HepG2 (cell line): Measurements from ENCODE around the gene LRRC4C. TPM values are rescaled to one million over a fixed set of nuclear protein-coding genes. Genes with fewer than 3 reads are reported as not detected.

Experiments
- ATAC-seq: fragments of 200-7000 bp; cut with Tn5 transposase; 3 replicates; pipeline ENCODE4 v1.9.1; 2020; ENCODE audit warnings: mild to moderate bottlenecking, moderate library complexity
- BruUV-seq: library from RNA; stranded (reverse); fragments of 400-500 nt; replicated peaks from 2 replicates; lab custom pipeline; 2021; lab: Mats Ljungman, UMichigan
- CTCF ChIA-PET: fragments of 300-600 bp; formaldehyde crosslinking; extraction: SDS; loops from one replicate; lab custom pipeline; 2021; ENCODE audit warnings: low total read pairs, inconsistent platforms, low intra/inter-chr PET ratio; lab: Yijun Ruan, JAX
- POLR2A ChIA-PET: fragments of 350-600 bp; sonication (Branson Sonifier 250); formaldehyde crosslinking; loops from one replicate; lab custom pipeline; 2020; ENCODE audit warnings: antibody characterized with exemption, inconsistent platforms; lab: Yijun Ruan, JAX
- DNase-seq: peaks from one replicate; pipeline ENCODE4 v3.0.0-alpha.2; 2015; ENCODE audit warnings: low spot score
- FAIRE-seq: peaks from 3 replicates; lab custom pipeline; 2011; peaks lifted over from hg19 to GRCh38; lab: Jason Lieb, UNC
- H2AFZ ChIP-seq: one replicate; pipeline ENCODE4 v1.6.1; 2011; ENCODE audit warnings: low read length, inconsistent platforms
- H3K27ac ChIP-seq: fragments of 300-600 bp; 3 replicates; pipeline ENCODE4 v1.8.0; 2011; ENCODE audit warnings: mixed run types, mild to moderate bottlenecking, mixed read lengths, low read length, inconsistent platforms; ENCODE audit not compliant: insufficient read depth; ENCODE audit errors: extremely low read length
- H3K27me3 ChIP-seq, 2 experiments: fragments of 200-600 bp in 1 of 2; 2 replicates in 1 of 2; 3 replicates in 1 of 2; pipeline versions ENCODE4 v1.6.0 to v1.8.0; 2011; ENCODE audit warnings: low read length in 2 of 2, mild to moderate bottlenecking in 2 of 2, moderate library complexity in 2 of 2, inconsistent platforms in 1 of 2; ENCODE audit not compliant: insufficient read depth in 2 of 2, control insufficient read depth in 1 of 2
- H3K36me3 ChIP-seq, 2 experiments: fragments of 200-600 bp in 1 of 2; replicated peaks in 1 of 2; 2 replicates in 1 of 2; 3 replicates in 1 of 2; pipeline versions ENCODE4 v1.5.1 to v1.8.0; 2011; ENCODE audit warnings: low read length in 2 of 2, inconsistent platforms in 1 of 2; ENCODE audit not compliant: insufficient read depth in 2 of 2, control insufficient read depth in 1 of 2
- H3K4me1 ChIP-seq: 2 replicates; pipeline ENCODE4 v1.5.1; 2012; ENCODE audit warnings: low read length, inconsistent platforms; ENCODE audit not compliant: insufficient read depth
- H3K4me2 ChIP-seq: 2 replicates; pipeline ENCODE4 v1.6.0; 2011; ENCODE audit warnings: low read depth, low read length, inconsistent platforms
- H3K4me3 ChIP-seq, 3 experiments: fragments of 200-600 bp in 1 of 3; sonication (generic), shearing (Covaris generic) in 1 of 3; replicated peaks in 1 of 3; 2 replicates each; pipeline ENCODE4 v1.5.1; 2011 to 2016; ENCODE audit warnings: low read length in 3 of 3, inconsistent platforms in 2 of 3, low read depth in 2 of 3, mild to moderate bottlenecking in 2 of 3, control low read depth in 1 of 3, mixed read lengths in 1 of 3; ENCODE audit not compliant: insufficient read depth in 1 of 3
- H3K79me2 ChIP-seq: one replicate; pipeline ENCODE4 v1.6.1; 2011; ENCODE audit warnings: low read length, inconsistent platforms; ENCODE audit not compliant: insufficient read depth
- H3K9ac ChIP-seq: 2 replicates; pipeline ENCODE4 v1.6.0; 2011; ENCODE audit warnings: mild to moderate bottlenecking, low read depth, low read length, inconsistent platforms; ENCODE audit not compliant: insufficient read depth
- H3K9me3 ChIP-seq: 2 replicates; pipeline ENCODE4 v1.5.1; 2012; ENCODE audit warnings: mild to moderate bottlenecking, low read length
- H4K20me1 ChIP-seq: 2 replicates; pipeline ENCODE4 v1.6.0; 2011; ENCODE audit warnings: inconsistent platforms, mild to moderate bottlenecking, low read length, moderate library complexity; ENCODE audit not compliant: insufficient read depth
- AGO1 ChIP-seq: fragments of 200-400 bp; formaldehyde crosslinking; IDR thresholded peaks from 2 replicates; pipeline ENCODE4 v1.6.1; 2017; ENCODE audit warnings: mild to moderate bottlenecking, low read depth, low read length, moderate library complexity; ENCODE audit not compliant: poor library complexity, severe bottlenecking
- BHLHE40 ChIP-seq: IDR thresholded peaks from 2 replicates; pipeline ENCODE4 v1.6.1; 2011; ENCODE audit warnings: low read length, improper control_type of control experiment
- FOXA3 ChIP-seq: IDR thresholded peaks from 2 replicates; pipeline ENCODE4 v1.6.1; 2016; ENCODE audit warnings: missing genetic modification reagents, missing compliant biosample characterization
- KAT8 ChIP-seq: IDR thresholded peaks from 2 replicates; pipeline ENCODE4 v1.6.1; 2016; ENCODE audit warnings: missing genetic modification reagents, missing compliant biosample characterization
- MAFF ChIP-seq: IDR thresholded peaks from 2 replicates; pipeline ENCODE4 v1.6.1; 2011; ENCODE audit warnings: low read depth, low read length, improper control_type of control experiment
- MLLT10 ChIP-seq: sonication (generic); formaldehyde crosslinking; IDR thresholded peaks from 2 replicates; pipeline ENCODE4 v1.4.0; 2020; ENCODE audit warnings: missing genetic modification reagents
- SRY ChIP-seq: sonication (generic); formaldehyde crosslinking; IDR thresholded peaks from 2 replicates; pipeline ENCODE4 v1.8.0; 2022; ENCODE audit warnings: mild to moderate bottlenecking, missing genetic modification reagents
- TSC22D2 ChIP-seq: sonication (generic); formaldehyde crosslinking; IDR thresholded peaks from 2 replicates; pipeline ENCODE4 v1.5.1; 2020; ENCODE audit warnings: missing genetic modification reagents, mild to moderate bottlenecking, borderline replicate concordance
- ZNF589 ChIP-seq: sonication (generic); formaldehyde crosslinking; conservative IDR thresholded peaks from 2 replicates; pipeline ENCODE4 v1.8.0; 2022; ENCODE audit warnings: mild to moderate bottlenecking, moderate library complexity, missing genetic modification reagents
- WGBS: methylation state at CpG from one replicate; pipeline ENCODE4 v1.1.6; 2017; ENCODE audit warnings: low lambda C conversion rate; 5-methylcytosine and 5-hydroxymethylcytosine counted together
- in situ Hi-C: cut with HindIII; loops from 2 replicates; pipeline ENCODE4 v1.10.0; 2017; ENCODE audit warnings: low pct_unique_long_range_greater_than_20kb; ENCODE audit not compliant: extremely low pct_ligation_motif_present
- intact Hi-C: fragments of 100-400 bp; cut with micrococcal nuclease; formaldehyde crosslinking; loops from one replicate; pipeline ENCODE4 v1.10.0; 2022; ENCODE audit not compliant: unreplicated experiment
- polyA plus RNA-seq, 8 experiments: library from polyadenylated mRNA; depleted of rRNA in 3 of 8; stranded (reverse) in 7 of 8; unstranded in 1 of 8; fragments of >200 nt; fragmentation: Illumina TruSeq in 4 of 8; extraction: Trizol in 4 of 8; gene quantifications; 2 replicates each; pipeline versions ENCODE4 v1.2.1 to v1.2.3, GENCODE V29; 2011 to 2016; ENCODE audit warnings: low read depth in 4 of 8, missing spikeins in 1 of 8, mixed read lengths in 1 of 8; ENCODE audit not compliant: insufficient read depth in 1 of 8
- total RNA-seq, 5 experiments: library from RNA; depleted of rRNA; stranded (reverse); fragments of >200 nt; fragmentation: Illumina TruSeq; extraction: Trizol; gene quantifications; 2 replicates each; pipeline ENCODE4 v1.2.3, GENCODE V29; 2016; ENCODE audit warnings: low read depth in 1 of 5
- TF ChIP-seq, protein P1 (sequence below): sonication (generic); formaldehyde crosslinking; IDR thresholded peaks from 2 replicates; pipeline ENCODE4 v1.9.0; 2022; ENCODE audit warnings: missing genetic modification reagents, mild to moderate bottlenecking, borderline replicate concordance
- TF ChIP-seq, protein P2 (sequence below): sonication (generic); formaldehyde crosslinking; IDR thresholded peaks from 2 replicates; pipeline ENCODE4 v1.4.0; 2020; ENCODE audit warnings: mild to moderate bottlenecking, missing genetic modification reagents
- TF ChIP-seq, protein P3 (sequence below), 2 experiments: sonication (generic) in 1 of 2; formaldehyde crosslinking in 1 of 2; IDR thresholded peaks; 2 replicates each; pipeline versions ENCODE4 v1.4.0 to v1.6.1; 2018 to 2020; ENCODE audit warnings: missing genetic modification reagents in 2 of 2, borderline replicate concordance in 1 of 2, low read depth in 1 of 2, mild to moderate bottlenecking in 1 of 2, missing biosample characterization in 1 of 2
- TF ChIP-seq, protein P4 (sequence below): sonication (generic); formaldehyde crosslinking; IDR thresholded peaks from 2 replicates; pipeline ENCODE4 v1.5.0; 2020; ENCODE audit warnings: missing genetic modification reagents
- TF ChIP-seq, protein P5 (sequence below): sonication (generic); formaldehyde crosslinking; IDR thresholded peaks from 2 replicates; pipeline ENCODE4 v1.4.0; 2020; ENCODE audit warnings: mild to moderate bottlenecking, low read depth, missing genetic modification reagents
- TF ChIP-seq, protein P6 (sequence below): IDR thresholded peaks from 2 replicates; pipeline ENCODE4 v1.6.1; 2016; ENCODE audit warnings: low read depth, borderline replicate concordance

LRRC4C gene
- total and polyA plus RNA-seq, 2 of the 13 experiments (the other 11 are each of a cell fraction or from before 2014, with no cell fraction given), result not detected

DNA sequence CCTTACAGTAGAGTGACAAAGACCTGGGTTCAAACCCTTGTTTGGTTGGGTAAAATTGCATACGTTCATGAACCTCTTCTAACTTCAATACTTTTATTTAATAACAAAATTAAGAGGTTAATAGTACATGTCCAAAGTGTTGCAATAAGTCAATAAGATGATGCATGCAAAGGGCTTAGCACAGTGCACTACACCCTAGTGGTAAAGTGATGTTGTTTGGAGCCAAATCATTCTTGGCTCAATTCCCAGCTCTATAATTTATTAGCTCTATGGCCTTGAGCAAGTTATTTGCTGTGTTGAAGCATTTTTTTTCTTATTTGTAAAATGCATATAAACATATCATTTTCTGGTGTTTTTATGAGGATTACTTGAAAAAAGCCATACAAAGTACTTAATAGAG is 945.3 kb downstream of the LRRC4C start:
- no peaks in the 10 kb centered on the region for H3K79me2 ChIP-seq
- intact Hi-C loops, result no loop called here
- H3K4me3 ChIP-seq, result no peak overlapping the region
- CTCF ChIA-PET, result no interaction called here
- H3K36me3 ChIP-seq, result no peaks in the 10 kb centered on the region
- FAIRE-seq (no peak), DNase-seq (no peak), ATAC-seq (no peak)
- H3K4me2 ChIP-seq, result no peak overlapping the region
- no peak overlapping the region for H3K9ac ChIP-seq
- TF ChIP-seq, protein P1, sequence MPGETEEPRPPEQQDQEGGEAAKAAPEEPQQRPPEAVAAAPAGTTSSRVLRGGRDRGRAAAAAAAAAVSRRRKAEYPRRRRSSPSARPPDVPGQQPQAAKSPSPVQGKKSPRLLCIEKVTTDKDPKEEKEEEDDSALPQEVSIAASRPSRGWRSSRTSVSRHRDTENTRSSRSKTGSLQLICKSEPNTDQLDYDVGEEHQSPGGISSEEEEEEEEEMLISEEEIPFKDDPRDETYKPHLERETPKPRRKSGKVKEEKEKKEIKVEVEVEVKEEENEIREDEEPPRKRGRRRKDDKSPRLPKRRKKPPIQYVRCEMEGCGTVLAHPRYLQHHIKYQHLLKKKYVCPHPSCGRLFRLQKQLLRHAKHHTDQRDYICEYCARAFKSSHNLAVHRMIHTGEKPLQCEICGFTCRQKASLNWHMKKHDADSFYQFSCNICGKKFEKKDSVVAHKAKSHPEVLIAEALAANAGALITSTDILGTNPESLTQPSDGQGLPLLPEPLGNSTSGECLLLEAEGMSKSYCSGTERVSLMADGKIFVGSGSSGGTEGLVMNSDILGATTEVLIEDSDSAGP (CRISPR knock-in tag), result no peak
- TF ChIP-seq TSC22D2 (CRISPR knock-in tag) (no peak), FOXA3 (CRISPR knock-in tag) (no peak), KAT8 (CRISPR knock-in tag) (no peak), ZNF589 (no peak), BHLHE40 (no peak), AGO1 (no peak), MAFF (no peak), MLLT10 (CRISPR knock-in tag) (no peak), SRY (CRISPR knock-in tag) (no peak)
- TF ChIP-seq, protein P2, sequence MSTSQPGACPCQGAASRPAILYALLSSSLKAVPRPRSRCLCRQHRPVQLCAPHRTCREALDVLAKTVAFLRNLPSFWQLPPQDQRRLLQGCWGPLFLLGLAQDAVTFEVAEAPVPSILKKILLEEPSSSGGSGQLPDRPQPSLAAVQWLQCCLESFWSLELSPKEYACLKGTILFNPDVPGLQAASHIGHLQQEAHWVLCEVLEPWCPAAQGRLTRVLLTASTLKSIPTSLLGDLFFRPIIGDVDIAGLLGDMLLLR (CRISPR knock-in tag), result no peak
- TF ChIP-seq, protein P3, sequence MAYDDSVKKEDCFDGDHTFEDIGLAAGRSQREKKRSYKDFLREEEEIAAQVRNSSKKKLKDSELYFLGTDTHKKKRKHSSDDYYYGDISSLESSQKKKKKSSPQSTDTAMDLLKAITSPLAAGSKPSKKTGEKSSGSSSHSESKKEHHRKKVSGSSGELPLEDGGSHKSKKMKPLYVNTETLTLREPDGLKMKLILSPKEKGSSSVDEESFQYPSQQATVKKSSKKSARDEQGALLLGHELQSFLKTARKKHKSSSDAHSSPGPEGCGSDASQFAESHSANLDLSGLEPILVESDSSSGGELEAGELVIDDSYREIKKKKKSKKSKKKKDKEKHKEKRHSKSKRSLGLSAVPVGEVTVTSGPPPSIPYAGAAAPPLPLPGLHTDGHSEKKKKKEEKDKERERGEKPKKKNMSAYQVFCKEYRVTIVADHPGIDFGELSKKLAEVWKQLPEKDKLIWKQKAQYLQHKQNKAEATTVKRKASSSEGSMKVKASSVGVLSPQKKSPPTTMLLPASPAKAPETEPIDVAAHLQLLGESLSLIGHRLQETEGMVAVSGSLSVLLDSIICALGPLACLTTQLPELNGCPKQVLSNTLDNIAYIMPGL (CRISPR knock-in tag; IDR thresholded peaks at IDR 0.05; ENCODE audit: borderline replicate concordance in 1 of 2, low read depth in 1 of 2), result no peak
- TF ChIP-seq, protein P4, sequence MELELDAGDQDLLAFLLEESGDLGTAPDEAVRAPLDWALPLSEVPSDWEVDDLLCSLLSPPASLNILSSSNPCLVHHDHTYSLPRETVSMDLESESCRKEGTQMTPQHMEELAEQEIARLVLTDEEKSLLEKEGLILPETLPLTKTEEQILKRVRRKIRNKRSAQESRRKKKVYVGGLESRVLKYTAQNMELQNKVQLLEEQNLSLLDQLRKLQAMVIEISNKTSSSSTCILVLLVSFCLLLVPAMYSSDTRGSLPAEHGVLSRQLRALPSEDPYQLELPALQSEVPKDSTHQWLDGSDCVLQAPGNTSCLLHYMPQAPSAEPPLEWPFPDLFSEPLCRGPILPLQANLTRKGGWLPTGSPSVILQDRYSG, result no peak
- TF ChIP-seq, protein P5, sequence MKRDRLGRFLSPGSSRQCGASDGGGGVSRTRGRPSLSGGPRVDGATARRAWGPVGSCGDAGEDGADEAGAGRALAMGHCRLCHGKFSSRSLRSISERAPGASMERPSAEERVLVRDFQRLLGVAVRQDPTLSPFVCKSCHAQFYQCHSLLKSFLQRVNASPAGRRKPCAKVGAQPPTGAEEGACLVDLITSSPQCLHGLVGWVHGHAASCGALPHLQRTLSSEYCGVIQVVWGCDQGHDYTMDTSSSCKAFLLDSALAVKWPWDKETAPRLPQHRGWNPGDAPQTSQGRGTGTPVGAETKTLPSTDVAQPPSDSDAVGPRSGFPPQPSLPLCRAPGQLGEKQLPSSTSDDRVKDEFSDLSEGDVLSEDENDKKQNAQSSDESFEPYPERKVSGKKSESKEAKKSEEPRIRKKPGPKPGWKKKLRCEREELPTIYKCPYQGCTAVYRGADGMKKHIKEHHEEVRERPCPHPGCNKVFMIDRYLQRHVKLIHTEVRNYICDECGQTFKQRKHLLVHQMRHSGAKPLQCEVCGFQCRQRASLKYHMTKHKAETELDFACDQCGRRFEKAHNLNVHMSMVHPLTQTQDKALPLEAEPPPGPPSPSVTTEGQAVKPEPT (CRISPR knock-in tag), result no peak
- TF ChIP-seq, protein P6, sequence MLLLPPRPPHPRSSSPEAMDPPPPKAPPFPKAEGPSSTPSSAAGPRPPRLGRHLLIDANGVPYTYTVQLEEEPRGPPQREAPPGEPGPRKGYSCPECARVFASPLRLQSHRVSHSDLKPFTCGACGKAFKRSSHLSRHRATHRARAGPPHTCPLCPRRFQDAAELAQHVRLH (CRISPR knock-in tag), result no peak
- H4K20me1 ChIP-seq, result no peaks in the 10 kb centered on the region
- H3K4me1 ChIP-seq, result no peaks in the 10 kb centered on the region
- POLR2A ChIA-PET, result no interaction called here
- H3K27me3 ChIP-seq, result no peaks in the 10 kb centered on the region
- no peak overlapping the region for H3K27ac ChIP-seq
- 38% methylated on average over 1 of the region's 1 CpG for WGBS
- peaks cover 32% of the 10 kb centered on the region for H3K9me3 ChIP-seq
- no peak overlapping the region for H2AFZ ChIP-seq
- in situ Hi-C loops, result no loop called here
- BruUV-seq, result no TSS peak
